GM12878 (cell line): Measurements from ENCODE around the gene DOCK1. TPM values are rescaled to one million over a fixed set of nuclear protein-coding genes. Genes with fewer than 3 reads are reported as not detected.

Source experiments
- ATAC-seq: fragments of 200-7000 bp; cut with Tn5 transposase; 3 replicates; pipeline ENCODE4 v1.9.1; 2020; ENCODE audit warnings: mild to moderate bottlenecking, moderate library complexity
- BruUV-seq: library from RNA; stranded (reverse); fragments of 400-500 nt; replicated peaks from 2 replicates; lab custom pipeline; 2021; lab: Mats Ljungman, UMichigan
- CTCF ChIA-PET: fragments of 300-600 bp; sonication (Branson Sonifier 250); formaldehyde crosslinking; extraction: SDS; loops from one replicate; lab custom pipeline; 2021; ENCODE audit warnings: inconsistent platforms; lab: Yijun Ruan, JAX
- POLR2A ChIA-PET: fragments of 350-600 bp; formaldehyde crosslinking; extraction: SDS; loops from one replicate; lab custom pipeline; 2021; ENCODE audit warnings: inconsistent platforms; lab: Charles Lee
- RAD21 ChIA-PET: fragments of 300-600 bp; sonication (Branson Sonifier 250); formaldehyde crosslinking; loops from one replicate; lab custom pipeline; 2023; ENCODE audit warnings: antibody characterized with exemption; ENCODE audit not compliant: unreplicated experiment; lab: Charles Lee
- SMC1A ChIA-PET: fragments of 300-600 bp; sonication (Branson Sonifier 250); formaldehyde crosslinking; loops from one replicate; lab custom pipeline; 2023; ENCODE audit not compliant: unreplicated experiment, uncharacterized antibody; lab: Charles Lee
- DNase-seq: peaks from one replicate; pipeline ENCODE4 v3.0.0-alpha.2; 2011; ENCODE audit warnings: low read depth, low spot score
- FAIRE-seq: peaks from 3 replicates; lab custom pipeline; 2011; peaks lifted over from hg19 to GRCh38; lab: Jason Lieb, UNC
- H2AFZ ChIP-seq: 2 replicates; pipeline ENCODE4 v1.6.0; 2011; ENCODE audit warnings: low read depth, low read length, control low read depth; ENCODE audit not compliant: control insufficient read depth
- H3K27ac ChIP-seq: 2 replicates; pipeline ENCODE4 v1.5.1; 2011; ENCODE audit warnings: control low read depth; ENCODE audit not compliant: control insufficient read depth, insufficient read depth
- H3K27me3 ChIP-seq, 2 experiments: replicated peaks in 1 of 2; 2 replicates each; pipeline versions ENCODE4 v1.6.0 to v1.6.1; 2011; ENCODE audit warnings: low read length in 1 of 2; ENCODE audit not compliant: control insufficient read depth in 2 of 2, insufficient read depth in 2 of 2
- H3K36me3 ChIP-seq, 2 experiments: 2 replicates each; pipeline ENCODE4 v1.5.1; 2011; ENCODE audit warnings: low read length in 1 of 2; ENCODE audit not compliant: control insufficient read depth in 2 of 2, insufficient read depth in 2 of 2
- H3K4me1 ChIP-seq: 2 replicates; pipeline ENCODE4 v1.6.1; 2011; ENCODE audit warnings: mild to moderate bottlenecking, low read length, moderate library complexity, mixed read lengths; ENCODE audit not compliant: control insufficient read depth, insufficient read depth
- H3K4me2 ChIP-seq: 2 replicates; pipeline ENCODE4 v1.6.0; 2011; ENCODE audit warnings: control low read depth; ENCODE audit not compliant: control insufficient read depth, insufficient read depth
- H3K4me3 ChIP-seq: fragments of 200-600 bp; sonication (generic); 2 replicates; pipeline ENCODE4 v1.5.1; 2016
- H3K79me2 ChIP-seq: 2 replicates; pipeline ENCODE4 v1.6.0; 2011; ENCODE audit warnings: low read length; ENCODE audit not compliant: control insufficient read depth, insufficient read depth
- H3K9ac ChIP-seq: 2 replicates; pipeline ENCODE4 v1.8.0; 2011; ENCODE audit warnings: low read length, control low read depth, mixed read lengths; ENCODE audit not compliant: control insufficient read depth, insufficient read depth
- H3K9me3 ChIP-seq: replicated peaks from 3 replicates; pipeline ENCODE4 v1.5.1; 2011; ENCODE audit warnings: mild to moderate bottlenecking, low read length; ENCODE audit not compliant: control insufficient read depth, insufficient read depth
- H4K20me1 ChIP-seq: 2 replicates; pipeline ENCODE4 v1.6.0; 2011; ENCODE audit not compliant: control insufficient read depth, insufficient read depth
- BHLHE40 ChIP-seq, 2 experiments: fragments of 450-650 bp in 1 of 2; IDR thresholded peaks; 2 replicates each; pipeline ENCODE4 v1.6.1; 2011 to 2017; ENCODE audit warnings: low read depth in 2 of 2, borderline replicate concordance in 1 of 2, improper control_type of control experiment in 1 of 2, low read length in 1 of 2, mild to moderate bottlenecking in 1 of 2
- CHD1 ChIP-seq: IDR thresholded peaks from 2 replicates; pipeline ENCODE4 v1.6.1; 2012; ENCODE audit warnings: low read depth, low read length, improper control_type of control experiment
- CREM ChIP-seq: IDR thresholded peaks from 2 replicates; pipeline ENCODE4 v1.6.1; 2014; ENCODE audit warnings: antibody characterized with exemption, low read depth
- HDGF ChIP-seq: fragments of 450-650 bp; IDR thresholded peaks from 2 replicates; pipeline ENCODE4 v1.6.1; 2016; ENCODE audit warnings: antibody characterized with exemption
- HSF1 ChIP-seq: fragments of 150-350 bp; IDR thresholded peaks from 2 replicates; pipeline ENCODE4 v1.6.1; 2014; ENCODE audit warnings: mild to moderate bottlenecking, low read depth, low read length
- IRF4 ChIP-seq: IDR thresholded peaks from 2 replicates; pipeline ENCODE4 v1.6.1; 2011; ENCODE audit warnings: low read depth, low read length
- MEF2A ChIP-seq: IDR thresholded peaks from 2 replicates; pipeline ENCODE4 v1.6.1; 2011; ENCODE audit warnings: low read depth, mild to moderate bottlenecking, low read length, moderate library complexity; ENCODE audit not compliant: insufficient read depth
- MYB ChIP-seq: fragments of 150-350 bp; IDR thresholded peaks from 2 replicates; pipeline ENCODE4 v1.6.1; 2014; ENCODE audit warnings: mild to moderate bottlenecking, low read depth, low read length, borderline replicate concordance
- NBN ChIP-seq: fragments of 450-650 bp; IDR thresholded peaks from 2 replicates; pipeline ENCODE4 v1.6.1; 2016
- NR2C1 ChIP-seq: fragments of 450-650 bp; IDR thresholded peaks from 2 replicates; pipeline ENCODE4 v1.6.1; 2017; ENCODE audit warnings: antibody characterized with exemption, mild to moderate bottlenecking, moderate library complexity
- NRF1 ChIP-seq: conservative IDR thresholded peaks from 2 replicates; pipeline ENCODE4 v1.6.1; 2011; ENCODE audit warnings: mild to moderate bottlenecking, low read depth, low read length, improper control_type of control experiment
- RCOR1 ChIP-seq: conservative IDR thresholded peaks from 2 replicates; pipeline ENCODE4 v1.6.1; 2012; ENCODE audit warnings: low read depth, low read length, improper control_type of control experiment
- ZNF592 ChIP-seq: fragments of 450-650 bp; IDR thresholded peaks from 2 replicates; pipeline ENCODE4 v1.6.1; 2017; ENCODE audit warnings: mild to moderate bottlenecking, moderate library complexity
- WGBS: methylation state at CpG from one replicate; pipeline ENCODE4 v1.1.6; 2016; ENCODE audit warnings: low lambda C conversion rate; ENCODE audit not compliant: insufficient replicate concordance, insufficient coverage; ENCODE audit errors: missing lambda C conversion rate; 5-methylcytosine and 5-hydroxymethylcytosine counted together
- in situ Hi-C: fragments of 300-500 bp; cut with MboI; formaldehyde crosslinking; loops from 9 replicates; pipeline ENCODE4 v1.14.3; 2018; ENCODE audit warnings: mixed read lengths
- intact Hi-C: fragments of 100-400 bp; cut with micrococcal nuclease; formaldehyde crosslinking; loops from one replicate; pipeline ENCODE4 v1.14.2; 2022; ENCODE audit not compliant: unreplicated experiment
- polyA plus RNA-seq, 11 experiments: library from polyadenylated mRNA; depleted of rRNA in 4 of 11; unstranded in 6 of 11; stranded (reverse) in 5 of 11; fragments of >200 nt; fragmentation: Nextera tagmentation in 4 of 11; fragmentation: Illumina TruSeq in 1 of 11; extraction: Ambion mirVana in 4 of 11; extraction: Trizol in 1 of 11; gene quantifications; 1 replicate in 1 of 11; 2 replicates in 10 of 11; pipeline versions ENCODE4 v1.2.1 to v1.2.3, GENCODE V29; 2011 to 2016; ENCODE audit warnings: inconsistent platforms in 2 of 11, missing spikeins in 2 of 11, low read depth in 1 of 11
- total RNA-seq, 4 experiments: library from RNA; depleted of rRNA in 3 of 4; stranded (reverse); fragments of >200 nt in 3 of 4; fragmentation: Illumina TruSeq in 1 of 4; extraction: Trizol in 1 of 4; gene quantifications; 2 replicates each; pipeline versions ENCODE4 v1.2.1 to v1.2.3, GENCODE V29; 2013 to 2021

The DOCK1 gene
- total and polyA plus RNA-seq, 10 of the 15 experiments (the other 5 are each of a cell fraction or from before 2014, with no cell fraction given), result 0.05 to 0.18 TPM; not detected in 8

- Histone ChIP-seq H3K27me3 (no peaks in the 10 kb centered on the region), H2AFZ (no peak overlapping the region), H3K79me2 (no peaks in the 10 kb centered on the region), H3K36me3 (no peaks in the 10 kb centered on the region), H3K4me1 (no peaks in the 10 kb centered on the region), H3K4me2 (no peak overlapping the region), H3K4me3 (no peak overlapping the region), H3K9me3 (no peaks in the 10 kb centered on the region), H4K20me1 (no peaks in the 10 kb centered on the region), H3K9ac (no peak overlapping the region), H3K27ac (no peak overlapping the region)
- WGBS, result 8% methylated on average over 9 of the region's 9 CpGs
- no TSS peak for BruUV-seq
- DNase-seq (no peak), ATAC-seq (no peak), FAIRE-seq (no peak)
- no peak for TF ChIP-seq IRF4
- TF ChIP-seq BHLHE40 (IDR thresholded peaks at IDR 0.05; ENCODE audit: borderline replicate concordance in 1 of 2, low read depth in 2 of 2, low read length in 1 of 2), result no peak
- no peak for TF ChIP-seq RCOR1
- TF ChIP-seq HDGF, result no peak
- TF ChIP-seq CREM, result no peak
- TF ChIP-seq NR2C1, result no peak
- RAD21 ChIA-PET, result no interaction called here
- in situ Hi-C loops (no loop called here), intact Hi-C loops (no loop called here)
- CTCF ChIA-PET, result no interaction called here
- SMC1A ChIA-PET, result no interaction called here
- POLR2A ChIA-PET, result no interaction called here
These were observed 509.9 kb downstream of the DOCK1 start for GRCh38 chr10:127415116-127415515.

- CTCF ChIA-PET, result interaction anchor here (1.0 kb wide), 1 partner anchor 10 kb away, joined by 3 read pairs; no protein-coding TSS in a partner anchor
- RAD21 ChIA-PET, result no interaction called here
- no peak overlapping the region for H2AFZ ChIP-seq
- H3K4me3 ChIP-seq, result no peak overlapping the region
- no peaks in the 10 kb centered on the region for H3K4me1 ChIP-seq
- H3K9me3 ChIP-seq, result no peaks in the 10 kb centered on the region
- H3K4me2 ChIP-seq, result no peak overlapping the region
- SMC1A ChIA-PET, result no interaction called here
- no TSS peak for BruUV-seq
- H3K9ac ChIP-seq, result no peak overlapping the region
- H3K36me3 ChIP-seq, result no peaks in the 10 kb centered on the region
- POLR2A ChIA-PET, result no interaction called here
- no peak for DNase-seq
- 18% methylated on average over 12 of the region's 12 CpGs for WGBS
- no peak for FAIRE-seq
- H3K79me2 ChIP-seq, result no peaks in the 10 kb centered on the region
- no peaks in the 10 kb centered on the region for H3K27me3 ChIP-seq
- in situ Hi-C loops, result no loop called here
- no peak overlapping the region for H3K27ac ChIP-seq
- intact Hi-C loops, result no loop called here
- H4K20me1 ChIP-seq, result no peaks in the 10 kb centered on the region
- no peak for ATAC-seq
- TF ChIP-seq MYB (no peak), HSF1 (no peak), MEF2A (no peak), ZNF592 (no peak), NBN (no peak), NR2C1 (no peak), NRF1 (no peak), CHD1 (no peak), HDGF (no peak)
These were observed 510.8 kb downstream of the DOCK1 start for GRCh38 chr10:127415901-127416581.
